Neuronal stem cell (in vitro differentiated cells): ENCODE data around the gene EVI5.
A peak's percentile ranks its signal among the peaks of the same experiment; 100 is the strongest.

Experiments used
- DNase-seq: peaks from one replicate; pipeline ENCODE4 v3.0.0-alpha.2; 2013; ENCODE audit warnings: low spot score
- H2AFZ ChIP-seq: one replicate; pipeline ENCODE4 v1.6.1; 2013; ENCODE audit warnings: mild to moderate bottlenecking, low read length, inconsistent platforms
- H2AK5ac ChIP-seq: 2 replicates; pipeline ENCODE4 v1.6.1; 2013; ENCODE audit warnings: low read depth, mild to moderate bottlenecking, inconsistent platforms, low read length, moderate library complexity, mixed read lengths
- H2BK120ac ChIP-seq: 2 replicates; pipeline ENCODE4 v1.6.1; 2013; ENCODE audit warnings: low read depth, mild to moderate bottlenecking, inconsistent platforms, low read length, moderate library complexity, mixed read lengths
- H2BK12ac ChIP-seq: one replicate; pipeline ENCODE4 v1.6.1; 2013; ENCODE audit warnings: low read length, inconsistent platforms
- H2BK15ac ChIP-seq: 2 replicates; pipeline ENCODE4 v1.6.1; 2013; ENCODE audit warnings: mild to moderate bottlenecking, low read length, inconsistent platforms, mixed read lengths
- H2BK5ac ChIP-seq: one replicate; pipeline ENCODE4 v1.6.1; 2013; ENCODE audit warnings: inconsistent platforms, mild to moderate bottlenecking, low read length, moderate library complexity
- H3K14ac ChIP-seq: one replicate; pipeline ENCODE4 v1.6.1; 2013; ENCODE audit warnings: low read length, inconsistent platforms
- H3K18ac ChIP-seq: 2 replicates; pipeline ENCODE4 v1.6.1; 2013; ENCODE audit warnings: low read length, inconsistent platforms
- H3K23ac ChIP-seq: 2 replicates; pipeline ENCODE4 v1.6.1; 2013; ENCODE audit warnings: low read depth, mild to moderate bottlenecking, mixed read lengths, low read length, inconsistent platforms; ENCODE audit not compliant: poor library complexity
- H3K27ac ChIP-seq: replicated peaks from 3 replicates; pipeline ENCODE4 v1.5.1; 2013; ENCODE audit warnings: low read length, inconsistent platforms
- H3K27me3 ChIP-seq, 3 experiments: 2 replicates each; pipeline ENCODE4 v1.6.1; 2013; ENCODE audit warnings: low read length in 3 of 3, mild to moderate bottlenecking in 2 of 3, inconsistent platforms in 1 of 3, low read depth in 1 of 3, mixed read lengths in 1 of 3, moderate library complexity in 1 of 3; ENCODE audit not compliant: control insufficient read depth in 3 of 3, insufficient read depth in 3 of 3
- H3K36me3 ChIP-seq, 2 donors: replicated peaks in 1 of 2; 2 replicates each; pipeline ENCODE4 v1.6.1; 2013; ENCODE audit warnings: low read length in 2 of 2; ENCODE audit not compliant: control insufficient read depth in 2 of 2, insufficient read depth in 2 of 2
- H3K4ac ChIP-seq: 2 replicates; pipeline ENCODE4 v1.6.1; 2013; ENCODE audit warnings: inconsistent platforms, mild to moderate bottlenecking, low read length, moderate library complexity
- H3K4me1 ChIP-seq, 2 donors: 1 replicate in 1 of 2; 2 replicates in 1 of 2; pipeline ENCODE4 v1.6.1; 2013; ENCODE audit warnings: low read length in 2 of 2, low read depth in 1 of 2; ENCODE audit not compliant: control insufficient read depth in 2 of 2, insufficient read depth in 1 of 2
- H3K4me2 ChIP-seq: one replicate; pipeline ENCODE4 v1.6.1; 2013; ENCODE audit warnings: mild to moderate bottlenecking, low read length, inconsistent platforms; ENCODE audit not compliant: insufficient read depth, poor library complexity, severe bottlenecking
- H3K4me3 ChIP-seq, 2 donors: 2 replicates each; pipeline ENCODE4 v1.5.1; 2013; ENCODE audit warnings: low read length in 2 of 2, mild to moderate bottlenecking in 2 of 2, inconsistent platforms in 1 of 2, moderate library complexity in 1 of 2
- H3K79me1 ChIP-seq: one replicate; pipeline ENCODE4 v1.6.1; 2013; ENCODE audit warnings: low read depth, mild to moderate bottlenecking, inconsistent platforms, low read length, moderate library complexity
- H3K9ac ChIP-seq: one replicate; pipeline ENCODE4 v1.6.1; 2013; ENCODE audit warnings: mild to moderate bottlenecking, low read depth, low read length, inconsistent platforms; ENCODE audit not compliant: poor library complexity
- H3K9me3 ChIP-seq, 2 donors: replicated peaks in 1 of 2; 2 replicates each; pipeline versions ENCODE3 to v1.6.1; 2013; ENCODE audit warnings: low read length in 2 of 2, mild to moderate bottlenecking in 2 of 2, inconsistent platforms in 1 of 2, low read depth in 1 of 2, mixed read lengths in 1 of 2, moderate library complexity in 1 of 2; ENCODE audit not compliant: control insufficient read depth in 2 of 2, insufficient read depth in 1 of 2
- H4K8ac ChIP-seq: one replicate; pipeline ENCODE4 v1.6.1; 2013; ENCODE audit warnings: low read depth, mild to moderate bottlenecking, inconsistent platforms, low read length, moderate library complexity
- H4K91ac ChIP-seq: one replicate; pipeline ENCODE4 v1.6.1; 2013; ENCODE audit warnings: low read length, low read depth, mild to moderate bottlenecking, inconsistent platforms; ENCODE audit not compliant: poor library complexity
- WGBS, 2 donors: extraction: QIAGEN DNeasy Blood & Tissue Kit; methylation state at CpG; one replicate each; pipeline ENCODE4 v1.1.7; 2013; ENCODE audit warnings: missing lambda C conversion rate in 2 of 2, mixed read lengths in 1 of 2; ENCODE audit not compliant: insufficient read length in 2 of 2, insufficient replicate concordance in 1 of 2; ENCODE audit errors: extremely low coverage in 2 of 2; 5-methylcytosine and 5-hydroxymethylcytosine counted together

Gene EVI5

GRCh38 chr1:92831762-92832536, 47.0 kb upstream of the EVI5 start, which contains the start of gene RPL5:
RPL5 (plus strand) TSS chr1:92832040; CDS start chr1:92832115, 75 bp downstream.
- Histone ChIP-seq H2AK5ac (peak within 1 kb of the TSS; percentile 95), H3K4me2 (peak within 1 kb of the TSS; percentile 51), H3K23ac (peak within 1 kb of the TSS; percentile 100), H3K36me3 (peaks cover 17 to 40% of the 10 kb centered on the region in 2 donors), H3K4me1 (peaks cover 5 to 12% of the 10 kb centered on the region in 2 donors), H3K9ac (peak within 1 kb of the TSS; percentile 93), H2BK5ac (peak within 1 kb of the TSS; percentile 97), H2BK12ac (no peak within 1 kb of the TSS), H3K27ac (peak within 1 kb of the TSS; percentile 78), H4K91ac (peak within 1 kb of the TSS; percentile 82), H3K18ac (peak within 1 kb of the TSS; percentile 100), H3K79me1 (no peaks in the 10 kb centered on the region), H3K4ac (no peak within 1 kb of the TSS), H3K9me3 (no peaks in the 10 kb centered on the region), H2BK15ac (peak within 1 kb of the TSS; percentile 6), H4K8ac (peak within 1 kb of the TSS; percentile 99), H3K4me3 (peak within 1 kb of the TSS; percentile 92 to 99), H2BK120ac (no peak within 1 kb of the TSS), H3K27me3 (no peaks in the 10 kb centered on the region), H3K14ac (peak within 1 kb of the TSS; percentile 91), H2AFZ (peak within 1 kb of the TSS; percentile 94)
- peak; percentile 96 for DNase-seq
- WGBS, 2 donors, result no CpG with 5 or more reads among the region's 57 CpGs

GRCh38 chr1:92831368-92831761, 46.5 kb upstream of the EVI5 start:
- Histone ChIP-seq H3K9me3 (no peaks in the 10 kb centered on the region), H3K9ac (no peak overlapping the region), H3K18ac (no peak overlapping the region), H3K4me2 (no peak overlapping the region), H3K79me1 (no peaks in the 10 kb centered on the region), H3K27ac (no peak overlapping the region), H2BK5ac (no peak overlapping the region), H3K4ac (no peak overlapping the region), H2AFZ (peak overlapping the region; percentile 94), H2BK15ac (no peak overlapping the region), H3K36me3 (peaks cover 16 to 34% of the 10 kb centered on the region in 2 donors), H3K23ac (no peak overlapping the region), H2BK12ac (no peak overlapping the region), H2AK5ac (no peak overlapping the region), H3K27me3 (no peaks in the 10 kb centered on the region), H3K14ac (no peak overlapping the region), H4K91ac (no peak overlapping the region), H3K4me1 (peaks cover 5 to 12% of the 10 kb centered on the region in 2 donors), H3K4me3 (peak overlapping the region in 1 of 2 donors; percentile 92), H4K8ac (no peak overlapping the region), H2BK120ac (no peak overlapping the region)
- no peak for DNase-seq
- WGBS, 2 donors, result no CpG with 5 or more reads among the region's 4 CpGs

- no peak overlapping the region for H3K9ac ChIP-seq
- no peak overlapping the region for H2BK15ac ChIP-seq
- no CpG with 5 or more reads among the region's 6 CpGs for WGBS, 2 donors
- peaks cover 0 to 6% of the 10 kb centered on the region in 2 donors for H3K4me1 ChIP-seq
- no peak overlapping the region for H2BK12ac ChIP-seq
- no peak overlapping the region for H4K91ac ChIP-seq
- H3K4me2 ChIP-seq, result no peak overlapping the region
- H3K36me3 ChIP-seq, result no peaks in the 10 kb centered on the region
- H4K8ac ChIP-seq, result no peak overlapping the region
- H3K79me1 ChIP-seq, result no peaks in the 10 kb centered on the region
- H3K4ac ChIP-seq, result no peak overlapping the region
- H3K18ac ChIP-seq, result no peak overlapping the region
- H2AK5ac ChIP-seq, result no peak overlapping the region
- no peak overlapping the region for H3K4me3 ChIP-seq
- H3K27ac ChIP-seq, result no peak overlapping the region
- no peaks in the 10 kb centered on the region for H3K27me3 ChIP-seq
- H2BK120ac ChIP-seq, result no peak overlapping the region
- no peak overlapping the region for H3K23ac ChIP-seq
- H2BK5ac ChIP-seq, result no peak overlapping the region
- no peak for DNase-seq
- H3K14ac ChIP-seq, result no peak overlapping the region
- H3K9me3 ChIP-seq, result no peaks in the 10 kb centered on the region
- H2AFZ ChIP-seq, result no peak overlapping the region
These were observed 41.9 kb upstream of the EVI5 start for GRCh38 chr1:92826792-92827191.

DNA sequence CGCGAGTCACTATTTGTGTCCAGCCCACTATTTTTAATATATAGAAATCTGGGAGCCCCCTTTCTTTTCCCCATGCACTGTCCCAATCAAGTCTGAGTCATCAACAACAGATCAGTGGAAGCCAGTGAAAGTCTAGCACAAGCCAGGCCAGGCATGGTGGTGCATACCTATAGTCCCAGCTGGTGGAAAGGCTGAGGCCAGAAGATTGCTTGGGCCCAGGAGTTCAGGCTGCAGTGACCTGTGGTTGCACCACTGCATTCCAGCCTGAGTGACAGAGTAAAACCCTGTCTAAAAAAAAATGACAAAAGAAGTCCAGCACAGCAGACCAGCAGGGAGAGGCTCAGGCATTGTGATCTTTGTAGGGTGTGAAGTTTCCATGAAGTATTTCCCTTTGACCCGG, 38.0 kb upstream of the EVI5 start:
- Histone ChIP-seq H2AK5ac (no peak overlapping the region), H2AFZ (peak overlapping the region; percentile 12), H2BK5ac (no peak overlapping the region), H2BK15ac (no peak overlapping the region), H4K91ac (no peak overlapping the region), H3K27ac (no peak overlapping the region), H3K4me1 (peaks cover 0 to 3% of the 10 kb centered on the region in 2 donors), H3K4ac (no peak overlapping the region), H2BK120ac (no peak overlapping the region), H3K4me2 (no peak overlapping the region), H3K4me3 (no peak overlapping the region), H3K36me3 (no peaks in the 10 kb centered on the region), H4K8ac (no peak overlapping the region), H3K18ac (peak overlapping the region; percentile 28), H3K9me3 (no peaks in the 10 kb centered on the region), H3K27me3 (no peaks in the 10 kb centered on the region), H3K9ac (no peak overlapping the region), H3K23ac (no peak overlapping the region), H3K79me1 (no peaks in the 10 kb centered on the region), H2BK12ac (no peak overlapping the region), H3K14ac (peak overlapping the region; percentile 56)
- DNase-seq, result no peak
- WGBS, 2 donors, result no CpG with 5 or more reads among the region's 3 CpGs
